Astrocyte (in vitro differentiated cells and primary cell): ENCODE measurements around the gene SCAF8. TPM values are rescaled to one million over a fixed set of nuclear protein-coding genes. Genes with fewer than 3 reads are reported as not detected.
A peak's percentile ranks its signal among the peaks of the same experiment; 100 is the strongest.

Experiments
- DNase-seq: peaks from one replicate; pipeline ENCODE4 v3.0.0-alpha.2; 2010; ENCODE audit warnings: low read depth
- FAIRE-seq: peaks from 2 replicates; lab custom pipeline; 2011; peaks lifted over from hg19 to GRCh38; lab: Jason Lieb, UNC
- H2AFZ ChIP-seq: 2 replicates; pipeline ENCODE4 v1.6.0; 2012; ENCODE audit warnings: low read depth, low read length, inconsistent platforms
- H3K27ac ChIP-seq: 2 replicates; pipeline ENCODE4 v1.5.1; 2011; ENCODE audit warnings: low read depth, low read length, inconsistent platforms
- H3K27me3 ChIP-seq: 2 replicates; pipeline ENCODE4 v1.6.0; 2011; ENCODE audit warnings: low read length, inconsistent platforms; ENCODE audit not compliant: insufficient read depth
- H3K36me3 ChIP-seq: 2 replicates; pipeline ENCODE4 v1.5.1; 2011; ENCODE audit warnings: low read length, inconsistent platforms; ENCODE audit not compliant: insufficient read depth
- H3K4me1 ChIP-seq: 2 replicates; pipeline ENCODE4 v1.5.1; 2011; ENCODE audit warnings: low read length, inconsistent platforms; ENCODE audit not compliant: insufficient read depth
- H3K4me2 ChIP-seq: 2 replicates; pipeline ENCODE4 v1.6.0; 2012; ENCODE audit warnings: low read length, inconsistent platforms
- H3K4me3 ChIP-seq: 2 replicates; pipeline ENCODE4 v1.5.1; 2011; ENCODE audit warnings: low read depth, mild to moderate bottlenecking, low read length, inconsistent platforms; ENCODE audit not compliant: insufficient read depth
- H3K79me2 ChIP-seq: 2 replicates; pipeline ENCODE4 v1.6.0; 2012; ENCODE audit warnings: mild to moderate bottlenecking, low read length, inconsistent platforms; ENCODE audit not compliant: insufficient read depth
- H3K9ac ChIP-seq: 2 replicates; pipeline ENCODE4 v1.6.0; 2012; ENCODE audit warnings: mild to moderate bottlenecking, low read length, inconsistent platforms
- H3K9me3 ChIP-seq: 2 replicates; pipeline ENCODE4 v1.5.1; 2012; ENCODE audit warnings: low read depth, mild to moderate bottlenecking, low read length, inconsistent platforms; ENCODE audit not compliant: insufficient read depth
- H4K20me1 ChIP-seq: 2 replicates; pipeline ENCODE4 v1.6.0; 2012; ENCODE audit warnings: low read length, inconsistent platforms; ENCODE audit not compliant: insufficient read depth
- H3K27ac Mint-ChIP-seq: one replicate; pipeline ENCODE4 v1.8.0; 2021; ENCODE audit warnings: mild to moderate bottlenecking, mixed read lengths; ENCODE audit not compliant: unreplicated experiment
- H3K27me3 Mint-ChIP-seq: one replicate; pipeline ENCODE4 v1.8.0; 2021; ENCODE audit warnings: low read depth, mixed read lengths; ENCODE audit not compliant: unreplicated experiment
- H3K36me3 Mint-ChIP-seq: one replicate; pipeline ENCODE4 v1.8.0; 2021; ENCODE audit warnings: low read depth, mixed read lengths; ENCODE audit not compliant: unreplicated experiment
- H3K4me1 Mint-ChIP-seq: one replicate; pipeline ENCODE4 v1.8.0; 2021; ENCODE audit warnings: low read depth, mixed read lengths; ENCODE audit not compliant: unreplicated experiment
- H3K4me3 Mint-ChIP-seq: one replicate; pipeline ENCODE4 v1.8.0; 2021; ENCODE audit warnings: mild to moderate bottlenecking, moderate library complexity, mixed read lengths; ENCODE audit not compliant: unreplicated experiment
- H3K9me3 Mint-ChIP-seq: one replicate; pipeline ENCODE4 v1.8.0; 2021; ENCODE audit warnings: mild to moderate bottlenecking, mixed read lengths; ENCODE audit not compliant: unreplicated experiment
- EZH2 ChIP-seq: IDR thresholded peaks from 2 replicates; pipeline ENCODE4 v1.6.1; 2012; ENCODE audit warnings: mild to moderate bottlenecking, low read length, inconsistent platforms; ENCODE audit not compliant: insufficient read depth
- total RNA-seq: library from RNA; stranded (reverse); gene quantifications from 2 replicates; pipeline ENCODE4 v1.2.1, GENCODE V29; 2021
- TF ChIP-seq, protein P1 (sequence below): IDR thresholded peaks from 2 replicates; pipeline ENCODE4 v1.5.1; 2011; ENCODE audit warnings: low read depth, mild to moderate bottlenecking, inconsistent platforms, low read length, moderate library complexity; ENCODE audit not compliant: insufficient read depth

SCAF8 gene
- total RNA-seq, 1 donor from 2014 or later: 36.0 TPM

DNA sequence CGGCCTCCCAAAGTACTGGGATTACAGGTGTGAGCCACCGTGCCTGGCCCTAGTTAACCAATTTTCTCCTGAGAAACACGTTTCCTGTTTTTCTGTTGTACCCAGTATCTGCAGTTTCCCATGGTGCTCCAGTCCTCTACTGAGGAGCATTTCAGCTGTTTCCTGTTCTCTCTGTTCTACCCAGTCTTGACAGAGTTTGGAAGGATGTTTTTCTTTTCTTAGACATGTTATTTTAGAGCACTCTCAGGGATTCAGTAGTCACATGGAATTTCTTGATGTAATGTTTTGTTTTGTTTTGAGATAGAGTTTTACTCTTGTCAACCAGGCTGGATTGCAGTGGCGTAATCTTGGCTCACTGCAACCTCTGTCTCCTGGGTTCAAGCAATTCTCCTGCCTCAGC is 132.1 kb downstream of the SCAF8 start:
- Histone ChIP-seq H3K27ac (no peak overlapping the region), H3K36me3 (no peaks in the 10 kb centered on the region), H3K4me1 (no peaks in the 10 kb centered on the region), H4K20me1 (peaks cover 43% of the 10 kb centered on the region), H3K79me2 (peaks cover 8% of the 10 kb centered on the region), H3K4me2 (no peak overlapping the region), H3K9me3 (no peaks in the 10 kb centered on the region), H2AFZ (no peak overlapping the region), H3K9ac (no peak overlapping the region), H3K27me3 (no peaks in the 10 kb centered on the region), H3K4me3 (no peak overlapping the region)
- Mint-ChIP-seq H3K4me1 (peaks cover 4% of the 10 kb centered on the region), H3K4me3 (no peak overlapping the region), H3K27me3 (no peaks in the 10 kb centered on the region), H3K9me3 (no peaks in the 10 kb centered on the region), H3K36me3 (peaks cover 3% of the 10 kb centered on the region), H3K27ac (no peak overlapping the region)
- no peak for TF ChIP-seq EZH2
- TF ChIP-seq, protein P1, sequence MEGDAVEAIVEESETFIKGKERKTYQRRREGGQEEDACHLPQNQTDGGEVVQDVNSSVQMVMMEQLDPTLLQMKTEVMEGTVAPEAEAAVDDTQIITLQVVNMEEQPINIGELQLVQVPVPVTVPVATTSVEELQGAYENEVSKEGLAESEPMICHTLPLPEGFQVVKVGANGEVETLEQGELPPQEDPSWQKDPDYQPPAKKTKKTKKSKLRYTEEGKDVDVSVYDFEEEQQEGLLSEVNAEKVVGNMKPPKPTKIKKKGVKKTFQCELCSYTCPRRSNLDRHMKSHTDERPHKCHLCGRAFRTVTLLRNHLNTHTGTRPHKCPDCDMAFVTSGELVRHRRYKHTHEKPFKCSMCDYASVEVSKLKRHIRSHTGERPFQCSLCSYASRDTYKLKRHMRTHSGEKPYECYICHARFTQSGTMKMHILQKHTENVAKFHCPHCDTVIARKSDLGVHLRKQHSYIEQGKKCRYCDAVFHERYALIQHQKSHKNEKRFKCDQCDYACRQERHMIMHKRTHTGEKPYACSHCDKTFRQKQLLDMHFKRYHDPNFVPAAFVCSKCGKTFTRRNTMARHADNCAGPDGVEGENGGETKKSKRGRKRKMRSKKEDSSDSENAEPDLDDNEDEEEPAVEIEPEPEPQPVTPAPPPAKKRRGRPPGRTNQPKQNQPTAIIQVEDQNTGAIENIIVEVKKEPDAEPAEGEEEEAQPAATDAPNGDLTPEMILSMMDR: no peak
- DNase-seq: no peak
- no peak for FAIRE-seq

DNA sequence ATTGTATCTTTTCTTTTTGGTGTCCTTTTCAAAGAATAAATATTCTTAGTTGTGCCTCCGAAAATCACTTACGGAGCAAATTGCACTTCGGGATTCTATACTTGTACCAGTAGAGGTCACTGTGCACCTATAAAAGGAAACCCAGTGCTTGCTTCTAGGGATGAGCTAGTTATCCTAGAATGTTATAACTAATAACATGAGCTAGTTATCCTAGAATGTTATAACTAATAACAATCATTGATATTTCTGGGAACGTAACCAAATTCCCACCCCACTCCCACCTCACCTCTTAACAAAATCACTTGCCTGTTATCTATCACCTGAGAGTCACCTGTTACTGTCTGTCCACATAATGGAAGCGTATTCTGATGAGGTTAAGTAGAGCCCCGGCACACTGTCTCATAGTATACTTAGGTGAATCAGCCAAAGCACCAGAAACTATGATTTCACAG is 135.0 kb downstream of the SCAF8 start:
- DNase-seq (peak; percentile 34), FAIRE-seq (no peak)
- H2AFZ ChIP-seq: no peak overlapping the region
- peaks cover 35% of the 10 kb centered on the region for H4K20me1 ChIP-seq
- no peak overlapping the region for H3K4me2 ChIP-seq
- Mint-ChIP-seq H3K27me3 (no peaks in the 10 kb centered on the region), H3K4me1 (peaks cover 4% of the 10 kb centered on the region), H3K4me3 (no peak overlapping the region), H3K36me3 (peaks cover 3% of the 10 kb centered on the region), H3K9me3 (no peaks in the 10 kb centered on the region), H3K27ac (no peak overlapping the region)
- no peaks in the 10 kb centered on the region for H3K36me3 ChIP-seq
- no peak overlapping the region for H3K9ac ChIP-seq
- no peaks in the 10 kb centered on the region for H3K4me1 ChIP-seq
- no peaks in the 10 kb centered on the region for H3K27me3 ChIP-seq
- no peak overlapping the region for H3K4me3 ChIP-seq
- H3K27ac ChIP-seq: no peak overlapping the region
- no peaks in the 10 kb centered on the region for H3K9me3 ChIP-seq
- TF ChIP-seq, protein P1: peak; percentile 85
- TF ChIP-seq EZH2: no peak
- H3K79me2 ChIP-seq: peaks cover 4% of the 10 kb centered on the region

DNA sequence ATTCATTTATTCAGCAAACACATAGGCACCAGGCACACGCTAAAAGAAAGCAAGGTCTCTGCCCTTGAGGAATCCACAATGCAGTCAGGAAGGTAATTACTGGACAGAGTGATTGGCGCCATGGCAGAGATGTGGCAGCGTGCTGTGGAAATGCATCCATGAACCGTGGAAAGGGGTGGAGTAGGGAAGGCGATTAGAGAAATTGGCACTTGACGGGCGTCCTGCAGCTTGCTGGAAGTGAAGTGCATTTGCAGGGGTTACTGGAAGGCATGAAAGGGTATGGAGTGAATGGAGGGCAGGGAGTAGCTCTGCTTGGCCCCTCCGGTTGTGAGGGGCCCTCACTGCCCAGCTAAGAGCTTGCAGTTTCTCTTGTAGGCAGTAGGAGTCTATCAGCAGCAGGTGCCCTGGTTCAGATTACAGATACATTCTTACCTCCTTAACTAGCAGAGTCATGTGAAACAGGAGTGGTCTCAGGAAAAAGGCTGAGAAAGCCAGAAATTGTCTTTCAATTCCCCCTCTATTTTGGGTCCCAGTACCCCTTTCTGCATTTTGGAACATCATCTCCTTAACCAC is 139.4 kb downstream of the SCAF8 start:
- no peaks in the 10 kb centered on the region for H3K9me3 ChIP-seq
- H3K4me1 ChIP-seq: no peaks in the 10 kb centered on the region
- Mint-ChIP-seq H3K27ac (no peak overlapping the region), H3K36me3 (no peaks in the 10 kb centered on the region), H3K4me3 (no peak overlapping the region), H3K9me3 (no peaks in the 10 kb centered on the region), H3K4me1 (peaks cover 10% of the 10 kb centered on the region), H3K27me3 (no peaks in the 10 kb centered on the region)
- no peak overlapping the region for H3K27ac ChIP-seq
- no peak overlapping the region for H3K4me3 ChIP-seq
- no peaks in the 10 kb centered on the region for H3K27me3 ChIP-seq
- H4K20me1 ChIP-seq: peaks cover 35% of the 10 kb centered on the region
- H3K36me3 ChIP-seq: no peaks in the 10 kb centered on the region
- FAIRE-seq: no peak
- no peak for DNase-seq
- no peak overlapping the region for H3K9ac ChIP-seq
- H3K79me2 ChIP-seq: peaks cover 4% of the 10 kb centered on the region
- H3K4me2 ChIP-seq: no peak overlapping the region
- no peak overlapping the region for H2AFZ ChIP-seq
- no peak for TF ChIP-seq EZH2
- TF ChIP-seq, protein P1: no peak
